SU-DHL-6 (cell line): ENCODE results near the gene AHR.

Source experiments
- H2AFZ ChIP-seq: fragments of 200-600 bp; sonication (generic); 2 replicates; pipeline ENCODE4 v1.6.1; 2014; ENCODE audit warnings: low read depth, mild to moderate bottlenecking, moderate library complexity, mixed read lengths, antibody characterized with exemption, low read length; ENCODE audit not compliant: severe bottlenecking
- H3F3A ChIP-seq: fragments of 200-600 bp; shearing (Covaris generic); 2 replicates; pipeline ENCODE4 v1.6.0; 2016; ENCODE audit warnings: antibody characterized with exemption, mild to moderate bottlenecking; ENCODE audit not compliant: insufficient read depth
- H3K27ac ChIP-seq: fragments of 200-600 bp; sonication (generic); 2 replicates; pipeline ENCODE4 v1.5.1; 2016; ENCODE audit warnings: low read depth, mild to moderate bottlenecking, low read length, moderate library complexity, mixed read lengths
- H3K27me3 ChIP-seq: fragments of 200-600 bp; sonication (generic), shearing (Covaris generic); 2 replicates; pipeline ENCODE4 v1.6.0; 2014; ENCODE audit warnings: mild to moderate bottlenecking, low read length
- H3K36me3 ChIP-seq: fragments of 200-600 bp; sonication (generic); 2 replicates; pipeline ENCODE4 v1.6.1; 2014; ENCODE audit warnings: mild to moderate bottlenecking, low read length, mixed read lengths
- H3K4me2 ChIP-seq: fragments of 300-600, 200-600 bp; shearing (Covaris generic), sonication (generic); 2 replicates; pipeline ENCODE4 v1.6.0; 2014; ENCODE audit warnings: low read length, low read depth, mild to moderate bottlenecking; ENCODE audit not compliant: poor library complexity, severe bottlenecking
- H3K4me3 ChIP-seq: fragments of 200-600 bp; sonication (generic); 2 replicates; pipeline ENCODE4 v1.5.1; 2014; ENCODE audit warnings: antibody characterized with exemption, low read length, mild to moderate bottlenecking, mixed read lengths; ENCODE audit not compliant: insufficient read depth, poor library complexity, severe bottlenecking
- H3K79me2 ChIP-seq: fragments of 200-600 bp; sonication (generic); 2 replicates; pipeline ENCODE4 v1.6.1; 2014; ENCODE audit warnings: mild to moderate bottlenecking, low read length, moderate library complexity; ENCODE audit not compliant: insufficient read depth
- H3K9ac ChIP-seq: fragments of 200-600 bp; sonication (generic); 2 replicates; pipeline ENCODE4 v1.7.0; 2014; ENCODE audit warnings: mild to moderate bottlenecking, low read length
- H3K9me2 ChIP-seq: fragments of 200-600 bp; sonication (generic); replicated peaks from 2 replicates; pipeline ENCODE4 v1.6.1; 2014; ENCODE audit warnings: low read length; ENCODE audit not compliant: insufficient read depth
- H3K9me3 ChIP-seq: fragments of 200-600 bp; sonication (generic); 2 replicates; pipeline ENCODE4 v1.6.1; 2014; ENCODE audit warnings: low read length, mixed read lengths; ENCODE audit not compliant: insufficient read depth
- H4K20me1 ChIP-seq: fragments of 200-600 bp; sonication (generic); 2 replicates; pipeline ENCODE4 v1.6.1; 2014; ENCODE audit warnings: low read depth, mild to moderate bottlenecking, antibody characterized with exemption, low read length, moderate library complexity, mixed read lengths
- CTCF ChIP-seq: fragments of 200-600 bp; sonication (generic); IDR thresholded peaks from one replicate; pipeline ENCODE4 v1.5.1; 2017; ENCODE audit warnings: antibody characterized with exemption, mild to moderate bottlenecking, low read length, moderate library complexity; ENCODE audit not compliant: insufficient read depth, poor library complexity, severe bottlenecking
- EZH2phosphoT487 ChIP-seq: fragments of 200-600 bp; sonication (generic), shearing (Covaris generic); conservative IDR thresholded peaks from 2 replicates; pipeline ENCODE4 v1.6.1; 2018; ENCODE audit warnings: mild to moderate bottlenecking, antibody characterized with exemption, low read length, moderate library complexity, mixed read lengths

Gene AHR

GRCh38 chr7:17274551-17275245, 23.8 kb upstream of the AHR start:
- Histone ChIP-seq H3K4me2 (no peak overlapping the region), H4K20me1 (no peaks in the 10 kb centered on the region), H3K27ac (no peak overlapping the region), H3K36me3 (no peaks in the 10 kb centered on the region; the same call in 1 of the 2 replicates), H3K9me2 (no peaks in the 10 kb centered on the region), H3K79me2 (no peaks in the 10 kb centered on the region), H3F3A (no peaks in the 10 kb centered on the region), H3K9me3 (peaks cover 11% of the 10 kb centered on the region; the same call in 1 of the 2 replicates), H3K27me3 (no peaks in the 10 kb centered on the region), H3K4me3 (no peak overlapping the region), H3K9ac (no peak overlapping the region), H2AFZ (no peak overlapping the region)
- no peak for TF ChIP-seq CTCF
- no peak for TF ChIP-seq EZH2phosphoT487

DNA sequence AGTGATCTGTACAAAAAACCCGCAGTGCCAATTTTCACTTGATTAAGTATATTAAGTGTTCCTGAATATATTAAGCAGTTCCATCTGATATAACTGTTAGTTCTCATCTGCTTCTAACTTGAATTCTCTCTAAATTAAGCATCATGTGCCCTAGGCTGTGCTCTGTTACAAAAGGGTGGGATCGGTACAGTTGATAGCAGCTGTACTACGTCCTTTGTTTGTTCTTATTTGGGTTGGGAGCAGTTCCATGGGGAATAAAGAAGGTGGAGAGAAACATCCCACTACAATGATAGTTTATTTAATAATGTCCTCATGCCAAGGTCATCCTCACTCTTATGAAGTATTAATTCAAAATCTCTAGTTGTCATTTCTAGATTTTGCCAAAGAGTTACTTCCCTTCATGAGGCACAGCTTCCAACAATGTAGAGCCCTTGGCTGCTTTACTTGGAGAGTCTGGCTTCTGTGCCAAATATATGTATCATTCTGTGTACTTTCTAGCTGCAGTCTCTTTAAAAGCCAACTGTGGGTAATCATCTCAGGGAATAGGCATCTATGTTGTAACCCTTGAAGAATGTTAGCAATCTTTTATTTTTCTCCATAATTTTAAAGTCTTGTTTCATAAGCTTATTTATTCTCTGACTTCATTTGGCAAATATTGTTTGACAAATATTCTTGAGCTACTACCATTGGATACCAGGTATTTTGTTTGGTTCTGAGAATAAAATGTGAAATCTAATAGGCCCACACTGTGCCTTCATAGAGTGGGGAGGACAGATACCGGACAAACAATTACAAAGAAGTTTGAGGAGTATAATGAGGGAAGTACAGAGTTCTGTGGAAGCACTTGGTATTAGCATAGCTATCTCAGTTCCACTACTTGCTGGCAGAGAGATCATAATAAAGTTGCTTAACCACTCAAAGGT, 22.4 kb upstream of the AHR start:
- Histone ChIP-seq H3F3A (no peaks in the 10 kb centered on the region), H3K27me3 (peaks cover 3% of the 10 kb centered on the region; the same call in 1 of the 2 replicates), H3K9me2 (no peaks in the 10 kb centered on the region), H2AFZ (no peak overlapping the region), H3K36me3 (no peaks in the 10 kb centered on the region), H3K4me2 (no peak overlapping the region), H3K9me3 (no peaks in the 10 kb centered on the region), H3K27ac (no peak overlapping the region), H3K9ac (no peak overlapping the region), H3K4me3 (no peak overlapping the region), H4K20me1 (no peaks in the 10 kb centered on the region), H3K79me2 (no peaks in the 10 kb centered on the region)
- TF ChIP-seq CTCF: no peak
- TF ChIP-seq EZH2phosphoT487: no peak

DNA sequence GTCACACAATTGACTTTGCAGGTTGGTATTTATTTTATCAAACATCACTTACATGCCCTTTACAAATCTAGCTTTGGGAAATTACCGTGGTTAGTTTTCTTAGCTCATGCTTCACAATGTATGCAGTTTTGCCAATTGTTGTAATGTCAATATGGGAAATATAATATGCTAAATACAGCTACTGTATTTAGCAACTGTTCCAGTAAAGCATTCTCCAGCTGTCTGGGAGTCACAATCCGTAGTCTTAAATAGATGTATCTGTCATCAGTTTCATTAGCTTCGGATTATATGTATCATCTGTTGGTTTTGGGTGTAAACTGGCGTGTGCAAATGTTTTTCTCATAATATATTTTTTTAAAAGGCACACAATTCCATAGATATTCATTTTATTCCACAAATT, 19.4 kb upstream of the AHR start:
- 0 out of 2 replicates have a peak, but pooled peaks cover 2% of the 10 kb centered on the region for H3K36me3 ChIP-seq
- H3K9me2 ChIP-seq: 0 out of 2 replicates have a peak, but pooled peaks cover 3% of the 10 kb centered on the region
- no peak overlapping the region for H2AFZ ChIP-seq
- H3K4me3 ChIP-seq: no peak overlapping the region
- no peaks in the 10 kb centered on the region for H3K9me3 ChIP-seq
- no peak overlapping the region for H3K4me2 ChIP-seq
- no peak overlapping the region for H3K27ac ChIP-seq
- no peaks in the 10 kb centered on the region for H4K20me1 ChIP-seq
- no peaks in the 10 kb centered on the region for H3K79me2 ChIP-seq
- H3K9ac ChIP-seq: no peak overlapping the region
- TF ChIP-seq CTCF: no peak
- H3K27me3 ChIP-seq: peaks cover 3% of the 10 kb centered on the region; the same call in 1 of the 2 replicates
- no peaks in the 10 kb centered on the region for H3F3A ChIP-seq
